SK-N-SH (cell line): ENCODE results near the gene FJX1.

Experiments used
- GATA2 ChIP-seq: sonication (generic); formaldehyde crosslinking; IDR thresholded peaks from 2 replicates; pipeline ENCODE4 v1.5.0; 2020; ENCODE audit warnings: mild to moderate bottlenecking, missing genetic modification reagents
- JUND ChIP-seq: IDR thresholded peaks from 2 replicates; pipeline ENCODE4 v1.4.0; 2012
- MEF2A ChIP-seq: IDR thresholded peaks from 2 replicates; pipeline ENCODE4 v1.4.0; 2012; ENCODE audit warnings: low read depth, borderline replicate concordance
- POLR2AphosphoS5 ChIP-seq: IDR thresholded peaks from 2 replicates; pipeline ENCODE4 v1.6.1; 2012; ENCODE audit warnings: low read depth, low read length
- RAD21 ChIP-seq: IDR thresholded peaks from 2 replicates; pipeline ENCODE4 v1.6.1; 2012; ENCODE audit warnings: mild to moderate bottlenecking, low read length
- RCOR1 ChIP-seq: fragments of 150-350 bp; IDR thresholded peaks from 2 replicates; pipeline ENCODE4 v1.6.1; 2017; ENCODE audit warnings: antibody characterized with exemption, low read length
- TAF1 ChIP-seq: IDR thresholded peaks from 2 replicates; pipeline ENCODE4 v1.6.1; 2012; ENCODE audit warnings: low read depth, mild to moderate bottlenecking, low read length, moderate library complexity, borderline replicate concordance
- TF ChIP-seq, protein P1 (sequence below): fragments of 200-600 bp; sonication (generic); IDR thresholded peaks from 2 replicates; pipeline ENCODE4 v1.6.1; 2017; ENCODE audit warnings: antibody characterized with exemption, mild to moderate bottlenecking, moderate library complexity
- TF ChIP-seq, protein P2 (sequence below): IDR thresholded peaks from 2 replicates; pipeline ENCODE4 v1.6.1; 2012; ENCODE audit warnings: mild to moderate bottlenecking, low read depth, low read length, moderate library complexity
- TF ChIP-seq, protein P3 (sequence below): IDR thresholded peaks from 2 replicates; pipeline ENCODE4 v1.4.0; 2012; ENCODE audit warnings: low read depth
- TF ChIP-seq, protein P4 (sequence below): IDR thresholded peaks from 2 replicates; pipeline ENCODE4; 2012
- TF ChIP-seq, protein P5 (sequence below): IDR thresholded peaks from 2 replicates; pipeline ENCODE4 v1.4.0; 2012; ENCODE audit warnings: low read depth, borderline replicate concordance

DNA sequence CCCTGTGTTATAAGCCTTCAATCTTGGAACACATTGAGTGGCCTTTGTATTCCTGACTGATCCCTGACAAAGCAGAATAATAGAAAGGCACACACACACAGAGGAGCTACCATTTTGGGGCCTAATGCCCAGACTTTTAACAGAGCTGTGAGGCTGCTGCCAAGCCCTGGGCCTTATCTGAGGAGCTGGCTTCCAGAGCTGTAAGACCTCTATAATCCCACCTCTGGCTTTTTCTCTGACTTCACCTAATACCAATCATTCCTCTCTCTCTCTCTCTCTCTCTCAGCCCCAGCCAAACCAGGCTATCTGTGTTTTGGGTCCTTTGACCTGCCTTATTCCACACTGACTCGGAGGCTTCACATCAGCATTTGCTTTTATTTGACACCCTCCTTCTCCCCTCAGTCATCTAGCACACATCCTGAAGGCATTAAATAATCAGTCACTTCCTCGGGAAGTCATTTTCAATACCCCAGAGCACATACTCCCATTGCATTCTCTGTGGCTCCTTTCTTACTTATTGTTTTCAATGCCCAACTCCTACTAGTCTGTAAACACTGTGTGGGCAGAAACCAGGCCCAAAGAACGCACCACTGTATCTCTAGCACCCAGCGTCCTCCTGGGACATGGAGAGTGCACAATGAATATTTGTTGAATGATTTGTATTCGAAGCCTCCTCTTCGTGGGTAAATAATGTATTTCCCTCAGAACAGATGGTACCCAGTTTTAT is 23.1 kb downstream of the FJX1 start:
- TF ChIP-seq TAF1 (no peak), GATA2 (CRISPR knock-in tag) (no peak), RCOR1 (no peak), POLR2AphosphoS5 (no peak), JUND (no peak), RAD21 (no peak), MEF2A (no peak)
- TF ChIP-seq, protein P1, sequence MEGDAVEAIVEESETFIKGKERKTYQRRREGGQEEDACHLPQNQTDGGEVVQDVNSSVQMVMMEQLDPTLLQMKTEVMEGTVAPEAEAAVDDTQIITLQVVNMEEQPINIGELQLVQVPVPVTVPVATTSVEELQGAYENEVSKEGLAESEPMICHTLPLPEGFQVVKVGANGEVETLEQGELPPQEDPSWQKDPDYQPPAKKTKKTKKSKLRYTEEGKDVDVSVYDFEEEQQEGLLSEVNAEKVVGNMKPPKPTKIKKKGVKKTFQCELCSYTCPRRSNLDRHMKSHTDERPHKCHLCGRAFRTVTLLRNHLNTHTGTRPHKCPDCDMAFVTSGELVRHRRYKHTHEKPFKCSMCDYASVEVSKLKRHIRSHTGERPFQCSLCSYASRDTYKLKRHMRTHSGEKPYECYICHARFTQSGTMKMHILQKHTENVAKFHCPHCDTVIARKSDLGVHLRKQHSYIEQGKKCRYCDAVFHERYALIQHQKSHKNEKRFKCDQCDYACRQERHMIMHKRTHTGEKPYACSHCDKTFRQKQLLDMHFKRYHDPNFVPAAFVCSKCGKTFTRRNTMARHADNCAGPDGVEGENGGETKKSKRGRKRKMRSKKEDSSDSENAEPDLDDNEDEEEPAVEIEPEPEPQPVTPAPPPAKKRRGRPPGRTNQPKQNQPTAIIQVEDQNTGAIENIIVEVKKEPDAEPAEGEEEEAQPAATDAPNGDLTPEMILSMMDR, result no peak
- TF ChIP-seq, protein P2, sequence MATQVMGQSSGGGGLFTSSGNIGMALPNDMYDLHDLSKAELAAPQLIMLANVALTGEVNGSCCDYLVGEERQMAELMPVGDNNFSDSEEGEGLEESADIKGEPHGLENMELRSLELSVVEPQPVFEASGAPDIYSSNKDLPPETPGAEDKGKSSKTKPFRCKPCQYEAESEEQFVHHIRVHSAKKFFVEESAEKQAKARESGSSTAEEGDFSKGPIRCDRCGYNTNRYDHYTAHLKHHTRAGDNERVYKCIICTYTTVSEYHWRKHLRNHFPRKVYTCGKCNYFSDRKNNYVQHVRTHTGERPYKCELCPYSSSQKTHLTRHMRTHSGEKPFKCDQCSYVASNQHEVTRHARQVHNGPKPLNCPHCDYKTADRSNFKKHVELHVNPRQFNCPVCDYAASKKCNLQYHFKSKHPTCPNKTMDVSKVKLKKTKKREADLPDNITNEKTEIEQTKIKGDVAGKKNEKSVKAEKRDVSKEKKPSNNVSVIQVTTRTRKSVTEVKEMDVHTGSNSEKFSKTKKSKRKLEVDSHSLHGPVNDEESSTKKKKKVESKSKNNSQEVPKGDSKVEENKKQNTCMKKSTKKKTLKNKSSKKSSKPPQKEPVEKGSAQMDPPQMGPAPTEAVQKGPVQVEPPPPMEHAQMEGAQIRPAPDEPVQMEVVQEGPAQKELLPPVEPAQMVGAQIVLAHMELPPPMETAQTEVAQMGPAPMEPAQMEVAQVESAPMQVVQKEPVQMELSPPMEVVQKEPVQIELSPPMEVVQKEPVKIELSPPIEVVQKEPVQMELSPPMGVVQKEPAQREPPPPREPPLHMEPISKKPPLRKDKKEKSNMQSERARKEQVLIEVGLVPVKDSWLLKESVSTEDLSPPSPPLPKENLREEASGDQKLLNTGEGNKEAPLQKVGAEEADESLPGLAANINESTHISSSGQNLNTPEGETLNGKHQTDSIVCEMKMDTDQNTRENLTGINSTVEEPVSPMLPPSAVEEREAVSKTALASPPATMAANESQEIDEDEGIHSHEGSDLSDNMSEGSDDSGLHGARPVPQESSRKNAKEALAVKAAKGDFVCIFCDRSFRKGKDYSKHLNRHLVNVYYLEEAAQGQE, result no peak
- TF ChIP-seq, protein P3, sequence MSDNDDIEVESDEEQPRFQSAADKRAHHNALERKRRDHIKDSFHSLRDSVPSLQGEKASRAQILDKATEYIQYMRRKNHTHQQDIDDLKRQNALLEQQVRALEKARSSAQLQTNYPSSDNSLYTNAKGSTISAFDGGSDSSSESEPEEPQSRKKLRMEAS, result no peak
- TF ChIP-seq, protein P4, sequence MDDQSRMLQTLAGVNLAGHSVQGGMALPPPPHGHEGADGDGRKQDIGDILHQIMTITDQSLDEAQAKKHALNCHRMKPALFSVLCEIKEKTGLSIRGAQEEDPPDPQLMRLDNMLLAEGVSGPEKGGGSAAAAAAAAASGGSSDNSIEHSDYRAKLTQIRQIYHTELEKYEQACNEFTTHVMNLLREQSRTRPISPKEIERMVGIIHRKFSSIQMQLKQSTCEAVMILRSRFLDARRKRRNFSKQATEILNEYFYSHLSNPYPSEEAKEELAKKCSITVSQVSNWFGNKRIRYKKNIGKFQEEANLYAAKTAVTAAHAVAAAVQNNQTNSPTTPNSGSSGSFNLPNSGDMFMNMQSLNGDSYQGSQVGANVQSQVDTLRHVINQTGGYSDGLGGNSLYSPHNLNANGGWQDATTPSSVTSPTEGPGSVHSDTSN, result no peak
- TF ChIP-seq, protein P5, sequence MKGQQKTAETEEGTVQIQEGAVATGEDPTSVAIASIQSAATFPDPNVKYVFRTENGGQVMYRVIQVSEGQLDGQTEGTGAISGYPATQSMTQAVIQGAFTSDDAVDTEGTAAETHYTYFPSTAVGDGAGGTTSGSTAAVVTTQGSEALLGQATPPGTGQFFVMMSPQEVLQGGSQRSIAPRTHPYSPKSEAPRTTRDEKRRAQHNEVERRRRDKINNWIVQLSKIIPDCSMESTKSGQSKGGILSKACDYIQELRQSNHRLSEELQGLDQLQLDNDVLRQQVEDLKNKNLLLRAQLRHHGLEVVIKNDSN, result no peak
